A549 (cell line): ENCODE measurements around the gene BSPH1. TPM values are rescaled to one million over a fixed set of nuclear protein-coding genes. Genes with fewer than 3 reads are reported as not detected.
A peak's percentile ranks its signal among the peaks of the same experiment; 100 is the strongest.
"Not testable (repeated sequence)": the region's sequence is repeated elsewhere in the genome, so short reads cannot be mapped to it uniquely, and the experiment has no call there.

ENCODE experiments used
- ATAC-seq, 2 experiments: fragments of 200-7000 bp in 1 of 2; fragments of >200 bp in 1 of 2; cut with Nextera tagmentation in 1 of 2; cut with Tn5 transposase in 1 of 2; 3 replicates each; pipeline versions ENCODE4 v1.8.0 to v1.9.1; 2018 to 2020; ENCODE audit warnings: mild to moderate bottlenecking in 1 of 2, moderate library complexity in 1 of 2
- CTCF ChIA-PET: fragments of 300-600 bp; sonication (Branson Sonifier 250); formaldehyde crosslinking; extraction: SDS; loops from one replicate; lab custom pipeline; 2021; ENCODE audit warnings: antibody characterized with exemption, inconsistent platforms; lab: Yijun Ruan, JAX
- POLR2A ChIA-PET: fragments of 350-600 bp; formaldehyde crosslinking; extraction: SDS; loops from one replicate; lab custom pipeline; 2021; ENCODE audit warnings: antibody characterized with exemption, inconsistent platforms; lab: Yijun Ruan, JAX
- DNase-seq, 2 experiments: peaks; one replicate each; pipeline versions ENCODE4 v3.0.0 to v3.0.0-alpha.2; 2011 to 2016; ENCODE audit warnings: low read depth in 1 of 2, low spot score in 1 of 2
- FAIRE-seq: peaks from 2 replicates; lab custom pipeline; 2011; peaks lifted over from hg19 to GRCh38; lab: Jason Lieb, UNC
- H3K27ac ChIP-seq, 2 experiments: fragments of >200 bp; sonication (Bioruptor Twin); formaldehyde crosslinking; 3 replicates each; pipeline ENCODE4 v1.5.1; 2016 to 2017
- H3K4me1 ChIP-seq: fragments of >200 bp; sonication (Bioruptor Twin); formaldehyde crosslinking; 3 replicates; pipeline ENCODE4 v1.6.1; 2016
- H3K4me2 ChIP-seq: fragments of >200 bp; sonication (Bioruptor Twin); formaldehyde crosslinking; 3 replicates; pipeline ENCODE4 v1.6.1; 2016
- H3K4me3 ChIP-seq: fragments of >200 bp; sonication (Bioruptor Twin); formaldehyde crosslinking; 3 replicates; pipeline ENCODE4 v1.5.1; 2016
- H3K9me3 ChIP-seq: fragments of >200 bp; sonication (Bioruptor Twin); formaldehyde crosslinking; 3 replicates; pipeline ENCODE4 v1.6.1; 2016
- CEBPB ChIP-seq, 2 experiments: fragments of >200 bp in 1 of 2; sonication (Bioruptor Twin) in 1 of 2; formaldehyde crosslinking in 1 of 2; IDR thresholded peaks; 2 replicates each; pipeline ENCODE4 v1.6.1; 2012 to 2016
- CTCF ChIP-seq: fragments of >200 bp; sonication (Bioruptor Twin); formaldehyde crosslinking; IDR thresholded peaks from 3 replicates; pipeline ENCODE4 v1.5.1; 2016
- KDM1A ChIP-seq: fragments of 200-600 bp; sonication (generic); IDR thresholded peaks from 2 replicates; pipeline ENCODE4 v1.6.1; 2016; ENCODE audit warnings: low read depth, mild to moderate bottlenecking
- MAX ChIP-seq: IDR thresholded peaks from 2 replicates; pipeline ENCODE4 v1.6.1; 2012
- POLR2AphosphoS2 ChIP-seq: conservative IDR thresholded peaks from 2 replicates; pipeline ENCODE4 v1.6.1; 2012; ENCODE audit warnings: low read length, improper control_type of control experiment, inconsistent platforms
- RAD21 ChIP-seq, 2 experiments: fragments of >200 bp in 1 of 2; sonication (Bioruptor Twin) in 1 of 2; formaldehyde crosslinking in 1 of 2; IDR thresholded peaks in 1 of 2; conservative IDR thresholded peaks in 1 of 2; 2 replicates in 1 of 2; 3 replicates in 1 of 2; pipeline ENCODE4 v1.6.1; 2012 to 2018; ENCODE audit warnings: inconsistent platforms in 1 of 2
- RCOR1 ChIP-seq: fragments of 150-350 bp; IDR thresholded peaks from 2 replicates; pipeline ENCODE4 v1.6.1; 2014; ENCODE audit warnings: antibody characterized with exemption, low read length, low read depth
- SMC3 ChIP-seq: fragments of >200 bp; sonication (Bioruptor Twin); formaldehyde crosslinking; IDR thresholded peaks from 3 replicates; pipeline ENCODE4 v1.6.1; 2018; ENCODE audit warnings: inconsistent platforms
- WGBS: methylation state at CpG from one replicate; pipeline ENCODE4 v1.1.6; 2017; ENCODE audit errors: missing lambda C conversion rate; 5-methylcytosine and 5-hydroxymethylcytosine counted together
- polyA plus RNA-seq, 4 experiments: library from polyadenylated mRNA; depleted of rRNA in 3 of 4; stranded (reverse); fragments of >200 nt; fragmentation: RNase III in 1 of 4; extraction: RNeasy Plus Mini Kit Qiagen cat#74134 plus additional on column Dnase treatment in 1 of 4; gene quantifications; 2 replicates in 3 of 4; 3 replicates in 1 of 4; pipeline ENCODE4 v1.2.3, GENCODE V29; 2011 to 2017

Gene BSPH1
- polyA plus RNA-seq, 2 of the 4 experiments (the other 2 are of a cell fraction) = not detected

- TF ChIP-seq KDM1A (no peak), RCOR1 (no peak), POLR2AphosphoS2 (no peak)
- 29% methylated on average over 6 of the region's 6 CpGs for WGBS
- no peak overlapping the region for H3K4me2 ChIP-seq
- FAIRE-seq (no peak), ATAC-seq (no peak), DNase-seq (no peak)
- CTCF ChIA-PET = interaction anchor here (1.4 to 2.0 kb wide), 4 partner anchors 8 to 180 kb away, joined by 5 to 7 read pairs (median 6); no protein-coding TSS in a partner anchor
- H3K4me3 ChIP-seq = no peak overlapping the region
- POLR2A ChIA-PET = no interaction called here
- peaks cover 4% of the 10 kb centered on the region; the same call in 1 of the 3 replicates for H3K9me3 ChIP-seq
- no peaks in the 10 kb centered on the region for H3K4me1 ChIP-seq
- no peak overlapping the region for H3K27ac ChIP-seq
These were observed 18.4 kb downstream of the BSPH1 start for GRCh38 chr19:47973529-47973928.

- H3K9me3 ChIP-seq, FAIRE-seq, H3K4me3 ChIP-seq, CTCF ChIA-PET, H3K4me2 ChIP-seq, POLR2A ChIA-PET, DNase-seq, ATAC-seq, H3K4me1 ChIP-seq, H3K27ac ChIP-seq: not testable (repeated sequence)
- 40% methylated on average over 7 of the region's 11 CpGs for WGBS
These were observed 36.0 kb downstream of the BSPH1 start for GRCh38 chr19:47955936-47956335.

GRCh38 chr19:47952132-47952531 is 39.8 kb downstream of the BSPH1 start:
- FAIRE-seq, H3K27ac ChIP-seq, DNase-seq, H3K4me1 ChIP-seq, POLR2A ChIA-PET, ATAC-seq, CTCF ChIA-PET, H3K4me2 ChIP-seq, H3K9me3 ChIP-seq, H3K4me3 ChIP-seq: not testable (repeated sequence)
- no CpG with 5 or more reads among the region's 21 CpGs for WGBS

- H3K4me2 ChIP-seq, CTCF ChIA-PET, DNase-seq, H3K4me3 ChIP-seq, H3K27ac ChIP-seq, ATAC-seq, POLR2A ChIA-PET, FAIRE-seq, H3K4me1 ChIP-seq, H3K9me3 ChIP-seq: not testable (repeated sequence)
- TF ChIP-seq CTCF = peak; percentile 37
- 47% methylated on average over 24 of the region's 24 CpGs for WGBS
These were observed 42.0 kb downstream of the BSPH1 start for GRCh38 chr19:47949852-47950521.

GRCh38 chr19:47928581-47928980 is 63.4 kb downstream of the BSPH1 start:
- POLR2A ChIA-PET, H3K9me3 ChIP-seq, H3K4me2 ChIP-seq, DNase-seq, FAIRE-seq, H3K27ac ChIP-seq, H3K4me1 ChIP-seq, CTCF ChIA-PET, ATAC-seq, H3K4me3 ChIP-seq: not testable (repeated sequence)
- WGBS = 28% methylated on average over 8 of the region's 20 CpGs

GRCh38 chr19:47920107-47920506 is 71.9 kb downstream of the BSPH1 start:
- H3K4me3 ChIP-seq, DNase-seq, H3K4me2 ChIP-seq, H3K27ac ChIP-seq, ATAC-seq, H3K4me1 ChIP-seq, FAIRE-seq, H3K9me3 ChIP-seq, CTCF ChIA-PET, POLR2A ChIA-PET: not testable (repeated sequence)
- TF ChIP-seq MAX = 0 out of 2 replicates have a peak, but pooled peaks have one; percentile 28
- TF ChIP-seq RAD21 (conservative IDR thresholded peaks at IDR 0.05 in 1 of 2, IDR thresholded peaks at IDR 0.05 in 1 of 2) = peak; percentile 29 to 37; a peak in 1 of 5 replicates
- TF ChIP-seq CTCF = peak; percentile 34; the same call in 2 of the 3 replicates
- TF ChIP-seq CEBPB (IDR thresholded peaks at IDR 0.05) = peak in 1 of 2 experiments; percentile 38; a peak in 1 of 4 replicates
- peak; percentile 28; the same call in 1 of the 3 replicates for TF ChIP-seq SMC3
- under 1% methylated on average over 13 of the region's 15 CpGs for WGBS
